Endothelial cell of hepatic sinusoid (primary cell): ENCODE measurements around the gene MAP1B.
"Not testable (repeated sequence)": the region's sequence is repeated elsewhere in the genome, so short reads cannot be mapped to it uniquely, and the experiment has no call there.

ENCODE experiments used
- in situ Hi-C: cut with HindIII; loops from 2 replicates; pipeline ENCODE4 v1.10.0; 2017; ENCODE audit warnings: low sequenced_read_pairs

MAP1B gene

DNA sequence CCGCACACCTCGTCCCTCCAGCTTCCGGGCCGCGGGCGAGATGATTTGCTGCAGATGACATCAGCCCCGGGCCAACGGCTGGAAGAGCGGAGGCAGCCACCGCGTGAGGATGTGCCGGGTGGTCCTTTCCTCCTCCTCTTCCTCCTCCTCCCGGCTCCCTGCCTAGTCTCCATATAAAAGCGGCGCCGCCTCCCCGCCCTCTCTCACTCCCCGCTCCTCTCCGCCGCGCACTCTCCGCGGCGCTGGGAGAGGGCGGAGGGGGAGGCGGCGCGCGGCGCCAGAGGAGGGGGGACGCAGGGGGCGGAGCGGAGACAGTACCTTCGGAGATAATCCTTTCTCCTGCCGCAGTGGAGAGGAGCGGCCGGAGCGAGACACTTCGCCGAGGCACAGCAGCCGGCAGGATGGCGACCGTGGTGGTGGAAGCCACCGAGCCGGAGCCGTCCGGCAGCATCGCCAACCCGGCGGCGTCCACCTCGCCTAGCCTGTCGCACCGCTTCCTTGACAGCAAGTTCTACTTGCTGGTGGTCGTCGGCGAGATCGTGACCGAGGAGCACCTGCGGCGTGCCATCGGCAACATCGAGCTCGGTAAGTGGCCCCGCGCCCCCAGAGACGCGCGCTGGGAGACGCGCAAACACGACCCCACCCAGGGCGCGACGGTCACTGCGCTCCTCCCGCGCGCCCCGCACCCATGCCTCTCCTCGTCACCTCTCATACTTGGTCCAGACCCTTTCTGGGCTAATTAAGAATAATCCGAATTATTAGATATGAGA lies at the start of gene MAP1B:
Gene MAP1B (plus strand): TSS at position 345 of the 770 bp plus-strand sequence. CDS start 57 bp downstream, at position 402.
- in situ Hi-C loops: no loop called here

- in situ Hi-C loops: no loop called here
Measured at GRCh38 chr5:72057816-72058215, 49.5 kb upstream of the MAP1B start.

DNA sequence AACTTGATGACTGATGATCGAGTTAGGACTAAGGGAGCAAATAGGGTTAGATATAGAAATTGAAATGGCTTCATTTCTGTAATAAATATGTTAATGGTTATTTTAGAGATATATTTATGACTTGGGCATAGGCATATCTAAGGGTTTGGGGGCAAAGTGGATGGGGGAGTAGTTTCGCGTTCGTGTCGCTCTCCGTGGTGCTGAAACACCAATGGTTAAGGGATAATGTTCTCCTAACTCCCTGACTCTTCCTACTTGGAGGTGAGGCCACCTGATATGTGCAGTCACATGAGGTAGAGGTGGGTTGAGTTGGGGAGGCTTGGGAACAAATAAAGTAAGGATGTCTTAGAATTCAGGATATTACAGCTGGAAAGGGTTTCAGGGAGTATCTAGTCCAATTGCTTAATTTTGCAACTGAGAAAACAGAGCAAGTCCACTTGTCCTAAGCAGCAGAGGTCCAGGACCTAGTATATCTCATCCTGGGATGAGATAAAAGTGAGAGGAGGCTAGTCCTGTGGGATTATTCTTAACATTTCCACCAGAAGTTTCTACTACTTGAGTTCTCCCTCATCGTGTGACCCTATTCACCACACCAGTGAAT lies 44.0 kb upstream of the MAP1B start:
- in situ Hi-C loops: no loop called here

DNA sequence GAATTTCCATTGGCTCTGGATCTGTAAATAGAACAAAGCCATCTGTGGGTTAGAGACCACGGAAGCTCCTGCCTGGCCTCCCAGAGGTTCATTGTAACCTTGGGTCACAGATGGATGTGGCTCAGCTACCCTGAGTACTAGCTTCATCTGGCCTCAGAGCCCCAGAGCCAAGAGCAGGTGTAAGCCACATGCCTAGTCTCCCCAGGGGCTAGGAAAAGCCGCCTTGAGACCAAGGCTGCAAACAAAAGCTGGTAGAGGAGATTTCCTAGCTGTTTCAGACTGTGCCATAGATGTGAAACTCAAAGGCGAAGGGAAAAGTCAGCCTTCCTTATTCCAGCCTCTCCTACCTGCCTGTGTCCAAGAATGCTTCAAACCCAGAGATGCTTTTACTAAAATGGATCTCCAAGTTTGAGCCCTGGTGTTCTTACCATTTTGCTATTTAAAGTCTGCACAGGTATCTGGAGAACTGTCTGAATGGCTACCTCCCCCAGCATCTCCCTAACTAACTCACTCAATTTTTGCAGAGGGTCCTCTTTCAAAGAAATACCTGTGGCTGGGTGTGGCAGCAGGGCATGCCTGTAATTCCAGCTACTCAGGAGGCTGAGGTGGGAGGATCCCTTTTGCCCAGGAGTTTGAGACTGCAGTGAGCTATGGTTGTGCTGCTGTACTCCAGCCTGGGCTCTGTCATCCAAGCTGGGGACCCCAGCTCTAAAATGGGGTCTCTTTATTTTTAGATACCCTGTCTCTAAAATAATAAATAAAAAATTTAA lies 42.3 kb upstream of the MAP1B start:
- in situ Hi-C loops: no loop called here

DNA sequence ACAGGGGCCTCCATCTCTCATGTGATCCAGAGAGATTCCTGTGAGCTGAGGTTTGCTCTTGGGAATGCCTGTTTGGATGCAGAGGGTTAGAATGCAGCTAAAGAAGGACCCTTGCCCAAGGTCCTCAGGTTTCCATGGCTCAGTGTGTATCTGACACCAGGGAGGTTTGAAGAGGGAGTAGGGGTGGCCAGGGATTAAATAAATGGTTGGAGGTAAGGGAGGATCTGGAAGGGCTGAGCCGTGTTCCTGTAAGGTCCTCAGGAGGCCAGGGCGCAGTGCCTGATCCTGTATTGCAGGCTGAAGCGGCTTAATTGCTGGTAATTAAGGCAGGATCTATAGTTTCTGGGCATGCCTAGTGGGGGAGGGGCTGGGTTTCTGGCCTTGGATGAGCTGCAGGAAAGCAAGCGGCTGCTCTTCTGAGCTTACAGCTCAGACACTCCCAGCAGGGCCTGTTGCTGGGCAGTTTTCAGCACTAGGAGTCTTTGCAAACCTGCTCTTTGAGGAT lies 41.5 kb upstream of the MAP1B start:
- in situ Hi-C loops: no loop called here

DNA sequence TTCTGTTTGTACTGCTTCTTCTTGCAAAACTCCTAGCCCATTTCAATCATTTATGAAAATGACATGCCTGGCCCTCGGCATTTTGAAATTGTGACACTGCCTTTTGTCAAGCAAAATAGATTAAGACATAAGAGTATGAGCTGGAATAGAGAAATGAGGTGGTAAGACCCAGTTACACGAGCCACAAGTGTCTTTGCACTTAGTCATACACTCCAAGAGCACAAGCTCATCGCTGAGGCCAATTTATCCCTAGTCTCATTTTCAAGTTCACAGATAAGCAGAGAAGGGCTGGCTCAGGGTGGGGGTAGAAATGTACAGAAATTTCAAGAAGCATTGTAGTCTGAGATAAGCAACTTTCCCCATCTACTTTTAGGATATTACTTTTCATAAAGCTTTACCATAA lies 40.6 kb upstream of the MAP1B start:
- in situ Hi-C loops: no loop called here

GRCh38 chr5:72067682-72068470 lies 39.4 kb upstream of the MAP1B start:
- in situ Hi-C loops: no loop called here

DNA sequence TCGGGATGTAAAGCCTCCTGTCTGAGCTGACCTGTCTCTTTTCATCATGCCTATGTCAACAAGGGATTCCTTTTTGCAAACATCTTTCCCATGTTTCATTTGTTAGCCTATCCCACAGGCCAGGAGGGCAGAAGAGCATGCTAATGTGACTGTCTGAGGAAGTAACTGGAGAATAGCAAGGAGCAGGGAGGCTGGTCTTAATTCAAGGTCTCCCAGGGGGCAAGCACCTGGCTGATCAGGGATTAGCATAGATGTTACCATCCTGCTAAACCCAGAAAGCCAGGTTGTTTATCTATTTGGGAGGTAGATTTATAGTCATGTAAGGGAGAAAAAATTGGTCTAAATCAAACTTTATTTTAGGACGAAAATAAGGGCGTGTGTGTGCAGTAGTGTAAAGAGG lies 36.7 kb upstream of the MAP1B start:
- in situ Hi-C loops: no loop called here

- in situ Hi-C loops: no loop called here
Measured at GRCh38 chr5:72071906-72072305, 35.4 kb upstream of the MAP1B start.

DNA sequence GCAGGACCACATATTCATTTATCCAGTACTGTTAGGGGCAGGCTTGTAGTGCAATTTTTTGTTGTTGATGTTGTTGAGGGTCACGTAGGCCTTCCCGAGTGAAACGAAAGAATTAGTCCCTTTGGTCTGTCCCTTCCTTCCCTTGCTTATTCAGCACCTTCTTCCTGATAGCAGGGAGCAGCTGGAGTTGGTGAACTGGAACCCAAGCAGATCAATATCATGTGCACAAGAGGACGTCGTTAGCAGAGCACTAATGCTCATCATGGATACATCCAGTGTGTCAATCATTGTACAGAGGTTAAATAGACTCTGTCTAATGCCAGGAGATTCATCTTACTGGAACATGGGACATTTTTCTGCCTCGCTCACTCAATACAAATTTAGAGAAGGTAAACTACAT lies 33.0 kb upstream of the MAP1B start:
- in situ Hi-C loops: no loop called here

DNA sequence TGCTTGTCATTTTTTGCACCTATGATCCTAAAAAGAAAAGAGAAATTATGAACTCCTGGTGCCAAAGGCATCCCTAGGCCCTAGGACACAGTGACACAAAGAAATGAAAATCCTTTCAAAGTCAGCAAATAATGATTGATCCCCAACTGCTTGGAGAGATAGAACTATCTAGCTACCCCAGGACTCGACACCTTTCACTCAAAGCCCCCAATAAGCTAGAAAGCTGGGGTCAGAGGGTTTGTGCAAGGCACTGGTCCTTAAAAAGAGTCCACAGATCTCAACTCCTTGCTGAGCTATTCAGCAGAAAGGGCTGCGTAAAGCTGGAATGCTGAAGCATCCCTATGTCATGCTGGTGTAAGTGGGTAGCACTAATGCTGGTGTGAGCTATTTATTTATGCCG lies 31.8 kb upstream of the MAP1B start:
- in situ Hi-C loops: no loop called here

DNA sequence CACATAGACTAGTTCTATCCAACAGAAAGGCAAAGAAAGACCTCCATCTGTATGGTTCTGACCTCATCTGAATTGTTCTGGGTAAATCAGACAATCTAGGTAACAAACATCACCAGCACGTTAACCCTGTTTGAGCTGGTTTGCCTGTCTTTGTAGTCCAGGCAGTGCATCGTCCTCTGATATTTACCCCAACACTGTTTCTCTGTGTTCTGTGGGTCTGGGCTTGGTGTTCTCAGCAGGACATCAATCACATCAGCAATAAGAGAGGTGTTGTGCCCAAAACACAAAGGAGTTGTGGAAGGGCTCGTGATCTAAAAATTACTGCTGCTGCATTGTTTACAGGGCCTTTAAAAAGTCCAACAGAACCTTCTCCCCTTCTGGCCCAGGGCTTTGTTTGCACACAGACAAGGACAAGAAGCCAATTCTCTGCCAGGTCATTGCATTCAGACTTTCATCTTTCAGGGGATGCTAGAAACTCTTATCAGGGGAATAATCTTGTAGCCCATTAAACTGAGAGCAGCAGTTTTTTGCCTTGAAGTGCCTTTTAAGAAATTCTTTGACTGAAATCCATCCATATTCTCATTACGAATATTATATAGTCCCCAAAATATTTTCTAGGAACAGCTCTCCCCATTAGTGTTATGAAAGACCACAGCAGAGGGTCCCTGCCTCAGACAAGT lies 30.5 kb upstream of the MAP1B start:
- in situ Hi-C loops: no loop called here

- in situ Hi-C loops: no loop called here
Measured at GRCh38 chr5:72077390-72077789, 29.9 kb upstream of the MAP1B start.

DNA sequence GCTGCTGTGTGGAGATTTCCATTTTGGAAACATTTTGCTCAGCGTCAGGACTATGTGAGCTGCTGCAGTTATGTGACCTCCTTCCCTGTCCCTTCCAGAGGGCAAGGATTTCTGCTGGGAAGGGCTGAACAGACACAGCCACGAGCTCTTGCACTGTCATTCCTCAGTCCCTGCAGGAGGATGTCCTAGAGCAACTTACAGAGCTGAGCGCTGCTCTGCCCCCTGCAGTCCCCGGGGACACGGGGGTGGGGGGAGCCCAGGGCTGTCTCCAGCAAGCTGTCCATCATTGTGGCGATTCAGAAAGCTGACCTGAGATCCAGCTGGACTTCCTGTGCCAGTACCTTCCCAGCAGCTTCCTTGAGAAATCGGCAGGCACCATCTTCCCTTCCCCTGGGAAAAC lies 28.0 kb upstream of the MAP1B start:
- in situ Hi-C loops: no loop called here

- in situ Hi-C loops: no loop called here
Measured at GRCh38 chr5:72082048-72082447, 25.2 kb upstream of the MAP1B start.

- in situ Hi-C loops: no loop called here
Measured at GRCh38 chr5:72084876-72085275, 22.4 kb upstream of the MAP1B start.

DNA sequence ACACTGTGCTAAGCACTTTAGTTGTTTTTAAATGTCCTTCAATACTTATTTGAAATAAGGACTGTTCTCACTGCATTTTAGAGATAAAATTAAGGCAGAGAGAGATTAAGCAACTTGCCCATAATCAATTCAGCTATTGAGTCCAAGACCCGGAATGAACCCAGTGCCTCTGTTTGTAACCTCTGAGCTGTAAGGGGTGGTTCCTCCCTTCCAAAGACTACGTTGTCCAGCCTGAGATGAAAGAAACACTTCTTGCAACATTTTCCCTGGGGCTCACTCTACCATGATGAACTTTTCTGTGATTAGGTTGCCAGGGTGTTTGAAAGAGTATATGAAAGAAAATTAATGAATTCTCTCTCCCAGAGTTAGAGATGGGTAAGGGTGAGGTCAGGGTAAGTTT lies 22.0 kb upstream of the MAP1B start:
- in situ Hi-C loops: no loop called here

- in situ Hi-C loops: not testable (repeated sequence)
Measured at GRCh38 chr5:72089713-72090112, 17.6 kb upstream of the MAP1B start.

DNA sequence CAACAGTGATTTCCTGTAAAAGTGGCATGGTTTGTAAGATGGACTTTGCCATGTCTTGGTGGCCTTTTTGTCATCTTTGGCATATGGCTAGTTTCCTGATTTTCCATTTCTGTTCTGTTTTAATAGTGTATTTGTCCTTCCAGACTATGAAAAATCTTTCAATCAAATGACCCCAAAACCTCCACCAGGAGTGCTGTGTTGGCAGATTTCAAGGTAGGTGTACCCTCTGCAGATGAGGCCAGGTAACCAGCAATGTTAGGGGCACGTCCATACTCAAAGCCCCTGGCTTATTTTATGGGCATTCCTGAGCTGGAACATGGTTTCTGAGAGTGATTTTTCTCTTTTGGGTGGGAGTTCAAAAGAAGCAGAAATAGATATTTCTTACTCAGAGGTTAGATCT lies 15.2 kb upstream of the MAP1B start:
- in situ Hi-C loops: no loop called here

DNA sequence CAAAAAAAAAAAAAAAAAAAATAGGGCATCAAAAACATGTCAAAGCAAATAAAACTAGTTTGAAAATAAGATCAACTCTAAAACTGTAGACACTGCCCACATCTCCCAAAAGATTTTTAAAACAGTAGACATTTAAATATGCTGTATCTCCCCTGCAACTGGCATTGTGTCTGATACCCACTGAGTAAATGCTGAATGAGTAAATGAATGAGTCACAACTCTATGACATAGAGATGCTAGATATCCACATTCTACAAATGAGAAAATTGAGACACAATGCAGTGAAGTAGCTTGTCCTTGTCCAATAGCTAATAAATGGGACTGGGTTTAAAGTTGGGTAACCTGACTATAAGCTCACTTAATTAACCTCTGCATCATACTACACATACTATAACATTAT lies 14.1 kb upstream of the MAP1B start:
- in situ Hi-C loops: no loop called here
